IPS DF 4.7 (cell line): ENCODE results near the gene ERVK3-1.
"Not testable (repeated sequence)": the region's sequence is repeated elsewhere in the genome, so short reads cannot be mapped to it uniquely, and the experiment has no call there.

Source experiments
- DNase-seq: peaks from one replicate; pipeline ENCODE4 v3.0.0-alpha.2; 2013; ENCODE audit warnings: low spot score; ENCODE audit errors: extremely low read depth

Gene ERVK3-1

DNA sequence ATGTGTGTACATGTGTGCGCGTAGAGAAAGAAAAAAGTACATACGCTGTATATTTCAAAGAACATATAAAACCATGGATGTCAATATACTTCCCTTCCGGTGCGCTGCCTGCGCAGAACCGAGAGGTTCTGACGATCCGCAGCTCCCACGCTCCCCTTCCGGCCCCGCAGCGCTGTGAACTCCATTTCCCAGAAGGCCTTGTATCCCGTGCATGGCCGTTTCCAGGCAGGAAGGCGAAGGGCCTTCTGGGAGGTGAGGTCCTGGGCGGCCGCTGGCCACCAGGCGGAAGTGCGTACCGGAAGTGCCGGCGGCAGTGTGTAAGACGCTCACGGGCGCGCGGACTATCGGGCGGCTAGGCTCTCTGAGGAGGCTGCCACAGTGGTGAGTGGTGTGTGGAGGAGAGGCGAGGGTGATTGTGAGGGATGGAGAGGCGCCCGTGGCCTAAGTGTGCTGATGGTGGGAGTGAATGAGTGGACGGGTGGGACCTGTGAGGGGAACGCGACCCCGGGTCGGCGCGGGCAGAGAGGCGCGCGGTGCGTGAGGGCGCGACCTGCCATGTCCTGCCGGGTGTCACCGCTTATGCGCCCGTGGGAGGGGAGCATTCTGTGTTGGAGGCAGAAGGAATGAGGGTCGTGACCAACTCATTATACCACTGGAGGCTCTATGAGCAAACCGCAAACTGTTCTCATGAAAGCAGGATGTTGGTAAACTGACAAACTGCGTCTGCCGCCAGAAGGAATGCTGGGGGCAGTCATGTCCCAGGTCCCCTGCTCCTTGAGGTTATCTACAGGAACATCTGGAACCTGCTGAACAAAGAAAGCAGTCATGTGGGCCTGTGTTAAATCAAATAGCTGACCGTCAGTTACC, at the start of gene ERVK3-1:
ERVK3-1 (plus strand) TSS at position 313 of the 867 bp plus-strand sequence. CDS start 6,792 bp downstream, outside the sequence.
- DNase-seq, result no peak

DNA sequence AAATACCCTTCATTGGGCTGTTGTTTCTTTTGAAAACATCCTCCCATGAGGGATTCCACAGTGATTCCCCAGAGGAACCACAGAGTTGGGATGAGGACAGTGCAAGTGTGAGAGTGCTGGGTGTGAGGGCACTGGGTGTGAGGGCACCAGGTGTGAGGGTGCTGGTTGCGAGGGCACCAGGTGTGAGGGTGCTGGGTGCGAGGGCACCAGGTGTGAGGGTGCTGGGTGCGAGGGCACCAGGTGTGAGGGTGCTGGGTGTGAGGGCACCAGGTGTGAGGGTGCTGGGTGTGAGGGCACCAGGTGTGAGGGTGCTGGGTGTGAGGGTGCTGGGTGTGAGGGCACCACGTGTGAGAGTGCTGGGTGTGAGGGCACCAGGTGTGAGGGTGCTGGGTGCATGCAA, 46.9 kb upstream of the ERVK3-1 start:
- not testable (repeated sequence) for DNase-seq

DNA sequence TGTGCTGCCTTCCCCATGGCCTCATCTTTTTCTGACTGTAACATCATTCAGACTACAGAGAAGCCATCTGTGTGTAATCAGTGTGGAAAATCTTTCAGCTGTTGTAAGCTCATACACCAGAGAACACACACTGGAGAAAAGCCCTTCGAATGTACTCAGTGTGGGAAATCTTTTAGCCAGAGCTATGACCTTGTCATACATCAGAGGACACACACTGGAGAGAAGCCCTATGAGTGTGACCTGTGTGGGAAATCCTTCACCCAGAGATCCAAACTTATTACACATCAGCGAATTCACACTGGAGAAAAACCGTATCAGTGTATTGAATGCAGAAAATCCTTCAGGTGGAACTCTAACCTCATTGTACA, 43.6 kb upstream of the ERVK3-1 start:
- no peak for DNase-seq

- no peak for DNase-seq
Observed at GRCh38 chr19:58261968-58262921, 42.9 kb upstream of the ERVK3-1 start.

DNA sequence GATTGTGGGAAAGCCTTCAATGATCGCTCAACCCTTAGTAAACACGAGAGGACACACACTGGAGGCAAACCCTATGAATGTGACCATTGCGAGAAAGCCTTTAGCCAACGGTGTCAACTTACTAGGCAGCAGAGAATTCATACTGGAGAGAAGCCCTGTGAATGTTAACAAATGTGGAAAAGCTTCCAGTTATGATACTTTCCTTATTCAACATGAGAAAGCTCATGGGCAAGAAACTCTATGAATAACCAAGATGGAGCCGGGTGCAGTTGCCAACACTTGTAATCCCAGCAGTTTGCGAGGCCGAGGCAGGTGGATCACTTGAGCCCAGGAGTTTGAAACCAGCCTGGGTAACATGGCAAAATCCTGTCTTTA, 42.3 kb upstream of the ERVK3-1 start:
- no peak for DNase-seq

- DNase-seq, result no peak
Observed at GRCh38 chr19:58265100-58265499, 40.1 kb upstream of the ERVK3-1 start.

GRCh38 chr19:58268344-58268743, 36.8 kb upstream of the ERVK3-1 start:
- DNase-seq, result no peak

- DNase-seq, result no peak
Observed at GRCh38 chr19:58274771-58275201, 30.4 kb upstream of the ERVK3-1 start.

DNA sequence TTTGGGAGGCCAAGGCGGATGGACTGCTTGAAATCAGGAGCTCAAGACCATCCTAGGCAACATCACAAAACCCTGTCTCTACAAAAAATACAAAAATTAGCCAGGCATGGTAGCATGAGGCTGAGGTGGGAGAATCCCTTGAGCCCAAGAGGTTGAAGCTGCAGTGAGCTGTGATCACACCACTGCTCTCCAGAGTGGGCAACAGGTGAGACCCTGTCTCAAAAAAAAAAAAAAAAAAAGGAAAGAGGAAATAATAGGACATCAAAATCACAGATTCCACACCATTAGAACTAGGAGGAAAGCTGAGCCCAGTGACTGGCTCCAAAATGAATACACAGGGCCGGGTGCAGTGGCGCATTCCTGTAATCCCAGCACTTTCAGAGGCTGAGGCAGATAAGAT, 29.6 kb upstream of the ERVK3-1 start:
- DNase-seq, result no peak

- no peak for DNase-seq
Observed at GRCh38 chr19:58277197-58277596, 28.0 kb upstream of the ERVK3-1 start.

DNA sequence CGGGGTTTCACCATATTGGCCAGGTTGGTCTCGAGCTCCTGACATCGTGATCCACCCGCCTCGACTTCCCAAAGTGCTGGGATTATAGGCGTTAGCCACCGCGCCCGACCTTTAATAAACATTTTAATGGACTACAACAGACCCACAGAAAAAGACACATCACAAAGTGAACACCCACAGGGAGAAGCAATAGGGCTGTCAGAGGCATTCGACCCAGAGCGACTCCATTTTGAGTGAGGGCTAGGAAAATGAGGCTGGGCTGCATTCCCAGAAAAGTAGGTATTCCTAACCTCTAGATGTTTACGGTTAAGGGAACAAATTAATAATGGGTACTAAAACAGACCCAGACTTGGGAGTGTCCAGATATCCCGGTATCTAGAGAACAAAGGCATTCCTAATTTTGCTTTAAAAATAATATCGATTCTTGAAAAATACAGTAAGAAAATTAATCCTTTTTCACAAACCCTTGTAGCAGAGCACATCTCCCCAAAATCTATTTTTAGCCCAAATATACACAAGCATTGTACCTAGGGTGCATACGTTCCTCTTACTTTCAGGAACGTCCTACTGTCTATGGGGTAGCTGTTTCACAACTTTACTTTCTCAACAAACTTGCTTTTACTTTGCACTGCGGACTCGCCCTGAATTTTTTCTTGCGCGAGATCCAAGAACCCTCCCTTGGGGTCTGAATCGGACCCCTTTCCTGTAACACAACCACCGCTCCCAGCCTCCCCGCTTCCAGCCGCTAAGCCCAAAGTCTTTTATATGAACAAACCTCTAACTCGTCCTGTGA, 27.2 kb upstream of the ERVK3-1 start:
- DNase-seq, result no peak

DNA sequence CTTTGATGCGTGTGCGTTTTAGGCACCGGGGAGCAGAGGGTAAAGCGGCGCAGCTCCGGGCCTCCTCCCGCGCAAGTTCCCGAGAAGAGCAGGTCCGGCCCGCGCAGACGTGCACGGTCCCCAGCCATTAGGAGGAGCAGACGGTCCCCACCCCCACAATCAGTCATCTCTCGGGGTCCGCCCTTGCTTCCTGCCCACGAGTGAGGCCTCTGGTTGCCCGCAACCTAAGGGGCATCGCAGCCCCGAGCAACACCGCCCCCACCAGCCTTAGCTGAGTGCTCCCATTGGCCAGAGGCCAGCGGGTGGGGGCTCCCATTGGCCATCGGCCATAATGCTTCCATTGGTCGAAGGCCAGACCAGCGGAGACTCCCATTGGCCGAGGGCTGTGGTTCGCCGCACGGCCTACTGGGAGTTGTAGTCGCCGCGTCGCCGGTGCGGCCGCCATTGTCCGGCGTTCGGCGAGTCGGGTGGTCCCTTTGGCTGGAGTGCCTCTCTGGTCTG, 26.6 kb upstream of the ERVK3-1 start, which contains the start of gene ZNF8:
ZNF8 (plus strand) TSS at position 415 of the 501 bp plus-strand sequence. CDS start 127 bp downstream, outside the sequence.
- DNase-seq, result peak; percentile 95

- no peak for DNase-seq
Observed at GRCh38 chr19:58279042-58279924, 25.9 kb upstream of the ERVK3-1 start.

DNA sequence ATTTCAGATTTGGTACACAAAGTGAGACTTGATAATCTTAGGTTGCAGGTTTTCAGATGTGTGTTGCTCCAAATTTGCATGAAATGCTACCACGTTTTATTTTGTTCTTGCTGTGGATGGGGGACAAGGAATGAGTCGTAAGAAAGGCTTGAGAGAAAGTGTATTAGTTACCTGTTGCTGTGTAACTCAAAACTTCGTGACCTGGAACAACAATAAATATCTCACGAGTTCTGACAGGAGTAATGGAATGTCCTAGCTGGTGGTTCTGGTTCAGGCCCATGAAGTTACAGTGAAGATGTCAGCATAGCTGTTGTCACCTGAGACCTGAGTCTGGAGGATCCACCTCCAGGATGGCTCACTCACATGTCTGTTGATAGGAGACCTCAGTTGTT, 25.3 kb upstream of the ERVK3-1 start:
- no peak for DNase-seq

- DNase-seq, result no peak
Observed at GRCh38 chr19:58284199-58284598, 21.0 kb upstream of the ERVK3-1 start.

- DNase-seq, result no peak
Observed at GRCh38 chr19:58291943-58292342, 13.2 kb upstream of the ERVK3-1 start.

DNA sequence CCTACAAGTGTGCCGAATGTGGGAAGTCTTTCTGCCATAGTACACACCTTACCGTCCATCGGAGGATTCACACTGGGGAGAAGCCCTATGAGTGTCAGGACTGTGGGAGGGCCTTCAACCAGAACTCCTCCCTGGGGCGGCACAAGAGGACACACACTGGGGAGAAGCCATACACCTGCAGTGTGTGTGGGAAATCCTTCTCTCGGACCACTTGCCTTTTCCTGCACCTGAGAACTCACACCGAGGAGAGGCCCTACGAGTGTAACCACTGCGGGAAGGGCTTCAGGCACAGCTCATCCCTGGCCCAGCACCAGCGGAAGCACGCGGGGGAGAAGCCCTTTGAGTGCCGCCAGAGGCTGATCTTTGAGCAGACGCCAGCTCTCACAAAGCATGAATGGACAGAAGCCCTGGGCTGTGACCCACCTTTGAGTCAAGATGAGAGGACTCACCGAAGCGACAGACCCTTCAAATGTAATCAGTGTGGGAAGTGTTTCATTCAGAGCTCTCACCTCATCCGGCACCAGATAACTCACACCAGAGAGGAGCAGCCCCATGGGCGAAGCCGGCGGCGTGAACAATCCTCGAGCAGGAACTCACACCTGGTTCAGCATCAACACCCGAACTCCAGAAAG, 10.3 kb upstream of the ERVK3-1 start:
- DNase-seq, result no peak

DNA sequence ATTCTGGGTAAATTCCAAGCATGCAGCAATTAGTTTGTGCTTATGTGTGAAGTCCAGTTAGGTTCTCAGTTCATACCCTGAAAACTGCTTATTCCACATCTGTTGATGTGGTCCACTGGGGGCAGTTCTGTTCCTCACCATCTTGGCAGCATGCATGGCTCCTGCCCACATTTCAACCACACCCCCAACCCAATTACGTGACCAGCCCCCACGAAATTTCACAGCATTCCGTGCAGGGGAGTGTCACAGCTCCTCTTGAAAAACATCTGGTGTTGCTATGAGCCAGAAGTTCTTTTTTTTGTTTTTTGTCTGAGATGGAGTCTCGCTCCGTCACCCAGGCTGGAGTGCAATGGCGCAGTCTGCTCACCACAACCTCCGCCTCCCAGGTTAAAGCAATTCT, 9.1 kb upstream of the ERVK3-1 start:
- no peak for DNase-seq

DNA sequence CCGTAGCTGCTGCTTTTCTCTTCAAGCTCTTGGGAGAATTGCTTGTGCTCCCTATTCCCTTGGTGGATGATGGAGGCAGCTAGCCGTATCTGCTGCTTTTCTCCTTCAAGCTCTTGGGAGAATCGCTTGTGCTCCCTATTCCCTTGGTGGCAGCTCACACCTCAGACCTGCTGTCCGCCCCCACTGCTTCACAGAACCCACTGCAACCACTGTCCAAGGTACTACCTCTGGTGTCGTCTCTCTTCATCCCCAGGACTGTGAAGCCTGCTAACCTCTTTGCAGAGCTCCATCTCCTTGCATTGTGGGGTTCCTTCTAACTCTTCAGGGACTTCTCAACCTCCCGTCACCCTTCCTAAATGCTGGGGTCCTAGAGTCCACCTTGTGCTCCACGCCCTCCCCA, 4.6 kb upstream of the ERVK3-1 start:
- no peak for DNase-seq

GRCh38 chr19:58304255-58304654, 922 bp upstream of the ERVK3-1 start:
- no peak for DNase-seq
